ENCODE data around the gene TMEM116.

The TMEM116 gene

DNA sequence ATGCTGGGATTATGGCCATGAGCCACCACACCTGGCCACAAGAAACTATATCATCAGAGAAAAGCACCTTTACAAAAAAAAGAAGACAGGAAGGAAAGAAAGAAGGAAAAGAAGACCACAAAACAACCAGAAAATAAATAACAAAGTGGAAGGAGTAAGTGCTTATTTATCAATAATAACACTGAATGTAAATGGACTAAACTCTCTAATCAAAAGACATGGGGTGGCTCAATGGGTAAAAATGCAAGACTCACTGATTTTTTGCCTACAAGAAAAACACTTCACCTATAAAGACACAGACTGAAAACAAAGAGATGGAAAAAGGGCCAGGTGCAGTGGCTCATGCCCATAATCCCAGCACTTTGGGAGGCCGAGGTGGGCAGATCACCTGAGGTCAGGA, 105.2 kb downstream of the TMEM116 start:
- Histone ChIP-seq H3K27ac (ENCODE audit: low read depth, low read length, poor library complexity, severe bottlenecking) (no peak overlapping the region), H3K36me3 (ENCODE audit: insufficient read depth, low read length) (peaks cover 23% of the 10 kb centered on the region), H3K9me2 (ENCODE audit: low read depth, low read length) (no peaks in the 10 kb centered on the region), H3K4me3 (ENCODE audit: low read depth, low read length, poor library complexity, severe bottlenecking) (no peak overlapping the region), H3K4me1 (ENCODE audit: insufficient read depth, low read length, severe bottlenecking) (no peaks in the 10 kb centered on the region), H3F3A (ENCODE audit: insufficient read depth, low read length) (no peaks in the 10 kb centered on the region), H3K9me3 (ENCODE audit: low read length) (0 out of 2 replicates have a peak, but pooled peaks cover 2% of the 10 kb centered on the region), H3K27me3 (ENCODE audit: insufficient read depth, low read length) (no peaks in the 10 kb centered on the region), H3K9ac (ENCODE audit: low read length) (no peak overlapping the region), H3K4me2 (ENCODE audit: low read length) (no peak overlapping the region), H4K20me1 (ENCODE audit: insufficient read depth, low read length) (no peaks in the 10 kb centered on the region), H3K79me2 (ENCODE audit: insufficient read depth, low read length) (no peaks in the 10 kb centered on the region), H2AFZ (ENCODE audit: low read length) (no peak overlapping the region)
- TF ChIP-seq, protein P1, sequence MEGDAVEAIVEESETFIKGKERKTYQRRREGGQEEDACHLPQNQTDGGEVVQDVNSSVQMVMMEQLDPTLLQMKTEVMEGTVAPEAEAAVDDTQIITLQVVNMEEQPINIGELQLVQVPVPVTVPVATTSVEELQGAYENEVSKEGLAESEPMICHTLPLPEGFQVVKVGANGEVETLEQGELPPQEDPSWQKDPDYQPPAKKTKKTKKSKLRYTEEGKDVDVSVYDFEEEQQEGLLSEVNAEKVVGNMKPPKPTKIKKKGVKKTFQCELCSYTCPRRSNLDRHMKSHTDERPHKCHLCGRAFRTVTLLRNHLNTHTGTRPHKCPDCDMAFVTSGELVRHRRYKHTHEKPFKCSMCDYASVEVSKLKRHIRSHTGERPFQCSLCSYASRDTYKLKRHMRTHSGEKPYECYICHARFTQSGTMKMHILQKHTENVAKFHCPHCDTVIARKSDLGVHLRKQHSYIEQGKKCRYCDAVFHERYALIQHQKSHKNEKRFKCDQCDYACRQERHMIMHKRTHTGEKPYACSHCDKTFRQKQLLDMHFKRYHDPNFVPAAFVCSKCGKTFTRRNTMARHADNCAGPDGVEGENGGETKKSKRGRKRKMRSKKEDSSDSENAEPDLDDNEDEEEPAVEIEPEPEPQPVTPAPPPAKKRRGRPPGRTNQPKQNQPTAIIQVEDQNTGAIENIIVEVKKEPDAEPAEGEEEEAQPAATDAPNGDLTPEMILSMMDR (IDR thresholded peaks at IDR 0.05; ENCODE audit: low read length) = no peak
- TF ChIP-seq EZH2 (IDR thresholded peaks at IDR 0.05; ENCODE audit: borderline replicate concordance, low read length) = no peak

DNA sequence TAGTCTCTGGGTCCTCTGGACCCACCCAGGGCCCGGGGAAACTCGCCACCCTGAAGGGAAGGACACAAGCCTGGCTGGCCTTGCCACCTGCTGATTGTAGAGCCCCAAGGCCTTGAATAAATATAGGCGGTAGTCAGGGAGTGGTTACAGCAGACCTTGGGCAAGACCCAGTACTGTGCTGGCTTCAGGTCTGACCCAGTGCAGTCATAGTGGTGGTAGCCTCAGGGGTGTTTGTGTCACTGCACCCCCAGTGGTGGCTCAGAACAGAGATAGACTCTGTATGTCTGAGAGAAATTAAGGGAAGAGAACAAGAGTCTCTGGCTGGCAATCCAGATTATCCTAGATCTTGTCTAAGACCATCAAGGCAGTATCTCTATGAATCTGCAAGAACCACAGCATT, 107.5 kb downstream of the TMEM116 start:
- no peaks in the 10 kb centered on the region for H3K4me1 ChIP-seq (ENCODE audit: insufficient read depth, low read length, severe bottlenecking)
- no peak overlapping the region for H3K9ac ChIP-seq (ENCODE audit: low read length)
- peaks cover 24% of the 10 kb centered on the region for H3K36me3 ChIP-seq (ENCODE audit: insufficient read depth, low read length)
- no peaks in the 10 kb centered on the region for H3F3A ChIP-seq (ENCODE audit: insufficient read depth, low read length)
- no peak overlapping the region for H2AFZ ChIP-seq (ENCODE audit: low read length)
- no peak overlapping the region for H3K4me3 ChIP-seq (ENCODE audit: low read depth, low read length, poor library complexity, severe bottlenecking)
- no peaks in the 10 kb centered on the region for H4K20me1 ChIP-seq (ENCODE audit: insufficient read depth, low read length)
- no peak overlapping the region for H3K4me2 ChIP-seq (ENCODE audit: low read length)
- H3K9me2 ChIP-seq (ENCODE audit: low read depth, low read length) = no peaks in the 10 kb centered on the region
- no peaks in the 10 kb centered on the region for H3K27me3 ChIP-seq (ENCODE audit: insufficient read depth, low read length)
- TF ChIP-seq, protein P1 (IDR thresholded peaks at IDR 0.05; ENCODE audit: low read length) = no peak
- TF ChIP-seq EZH2 (IDR thresholded peaks at IDR 0.05; ENCODE audit: borderline replicate concordance, low read length) = no peak
- no peak overlapping the region for H3K27ac ChIP-seq (ENCODE audit: low read depth, low read length, poor library complexity, severe bottlenecking)
- H3K79me2 ChIP-seq (ENCODE audit: insufficient read depth, low read length) = no peaks in the 10 kb centered on the region
- 0 out of 2 replicates have a peak, but pooled peaks cover 2% of the 10 kb centered on the region for H3K9me3 ChIP-seq (ENCODE audit: low read length)

DNA sequence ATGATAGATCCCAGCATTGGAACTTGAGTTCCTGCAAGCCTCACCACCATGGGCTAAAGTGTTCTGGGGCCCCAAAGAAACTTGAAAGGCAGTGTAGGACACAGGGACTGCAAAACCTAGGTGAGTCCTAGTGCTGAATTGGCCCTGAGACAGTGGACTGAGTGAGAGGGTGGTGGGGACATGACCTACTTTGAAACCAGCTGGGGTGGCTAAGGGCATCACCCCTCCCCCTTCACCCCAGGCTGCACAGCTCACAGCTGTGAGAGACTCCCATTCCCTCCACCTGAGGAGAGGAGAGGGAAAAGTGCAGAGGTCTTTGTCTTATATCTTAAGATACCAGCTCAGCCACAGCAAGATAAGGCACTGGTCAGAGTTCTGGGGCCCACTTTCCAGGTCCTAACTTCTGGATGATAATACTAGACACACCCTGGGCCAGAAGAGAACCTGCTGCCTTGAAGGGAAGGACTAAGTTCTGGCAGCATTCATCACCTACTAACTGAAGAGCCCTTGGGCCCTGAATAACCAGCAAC, 108.5 kb downstream of the TMEM116 start:
- H3K4me2 ChIP-seq (ENCODE audit: low read length) = no peak overlapping the region
- H3K4me3 ChIP-seq (ENCODE audit: low read depth, low read length, poor library complexity, severe bottlenecking) = no peak overlapping the region
- no peaks in the 10 kb centered on the region for H3K79me2 ChIP-seq (ENCODE audit: insufficient read depth, low read length)
- H3K4me1 ChIP-seq (ENCODE audit: insufficient read depth, low read length, severe bottlenecking) = peaks cover 5% of the 10 kb centered on the region
- H3K27me3 ChIP-seq (ENCODE audit: insufficient read depth, low read length) = no peaks in the 10 kb centered on the region
- 0 out of 2 replicates have a peak, but pooled peaks cover 2% of the 10 kb centered on the region for H3K9me3 ChIP-seq (ENCODE audit: low read length)
- no peaks in the 10 kb centered on the region for H3F3A ChIP-seq (ENCODE audit: insufficient read depth, low read length)
- no peak overlapping the region for H3K9ac ChIP-seq (ENCODE audit: low read length)
- no peak overlapping the region for H3K27ac ChIP-seq (ENCODE audit: low read depth, low read length, poor library complexity, severe bottlenecking)
- no peaks in the 10 kb centered on the region for H3K9me2 ChIP-seq (ENCODE audit: low read depth, low read length)
- H3K36me3 ChIP-seq (ENCODE audit: insufficient read depth, low read length) = peaks cover 29% of the 10 kb centered on the region
- no peak for TF ChIP-seq EZH2 (IDR thresholded peaks at IDR 0.05; ENCODE audit: borderline replicate concordance, low read length)
- TF ChIP-seq, protein P1 (IDR thresholded peaks at IDR 0.05; ENCODE audit: low read length) = no peak
- no peaks in the 10 kb centered on the region for H4K20me1 ChIP-seq (ENCODE audit: insufficient read depth, low read length)
- no peak overlapping the region for H2AFZ ChIP-seq (ENCODE audit: low read length)
